GM13977 (cell line): ENCODE results near the gene PNPLA2.

Experiments
- DNase-seq: peaks from one replicate; pipeline ENCODE4 v3.0.0; 2012; ENCODE audit warnings: low spot score
- in situ Hi-C: fragments of 300-500 bp; cut with MboI; formaldehyde crosslinking; loops from one replicate; pipeline ENCODE4 v1.12.0; 2022; ENCODE audit warnings: low sequenced_read_pairs, low pct_unique_long_range_greater_than_20kb, mixed read lengths, inconsistent platforms; ENCODE audit not compliant: unreplicated experiment
- TF ChIP-seq, protein P1 (sequence below): IDR thresholded peaks from 2 replicates; pipeline ENCODE4 v1.5.1; 2012; ENCODE audit warnings: mild to moderate bottlenecking, control low read depth; ENCODE audit not compliant: insufficient read depth; ENCODE audit errors: extremely low read depth, missing control alignments

PNPLA2 gene

DNA sequence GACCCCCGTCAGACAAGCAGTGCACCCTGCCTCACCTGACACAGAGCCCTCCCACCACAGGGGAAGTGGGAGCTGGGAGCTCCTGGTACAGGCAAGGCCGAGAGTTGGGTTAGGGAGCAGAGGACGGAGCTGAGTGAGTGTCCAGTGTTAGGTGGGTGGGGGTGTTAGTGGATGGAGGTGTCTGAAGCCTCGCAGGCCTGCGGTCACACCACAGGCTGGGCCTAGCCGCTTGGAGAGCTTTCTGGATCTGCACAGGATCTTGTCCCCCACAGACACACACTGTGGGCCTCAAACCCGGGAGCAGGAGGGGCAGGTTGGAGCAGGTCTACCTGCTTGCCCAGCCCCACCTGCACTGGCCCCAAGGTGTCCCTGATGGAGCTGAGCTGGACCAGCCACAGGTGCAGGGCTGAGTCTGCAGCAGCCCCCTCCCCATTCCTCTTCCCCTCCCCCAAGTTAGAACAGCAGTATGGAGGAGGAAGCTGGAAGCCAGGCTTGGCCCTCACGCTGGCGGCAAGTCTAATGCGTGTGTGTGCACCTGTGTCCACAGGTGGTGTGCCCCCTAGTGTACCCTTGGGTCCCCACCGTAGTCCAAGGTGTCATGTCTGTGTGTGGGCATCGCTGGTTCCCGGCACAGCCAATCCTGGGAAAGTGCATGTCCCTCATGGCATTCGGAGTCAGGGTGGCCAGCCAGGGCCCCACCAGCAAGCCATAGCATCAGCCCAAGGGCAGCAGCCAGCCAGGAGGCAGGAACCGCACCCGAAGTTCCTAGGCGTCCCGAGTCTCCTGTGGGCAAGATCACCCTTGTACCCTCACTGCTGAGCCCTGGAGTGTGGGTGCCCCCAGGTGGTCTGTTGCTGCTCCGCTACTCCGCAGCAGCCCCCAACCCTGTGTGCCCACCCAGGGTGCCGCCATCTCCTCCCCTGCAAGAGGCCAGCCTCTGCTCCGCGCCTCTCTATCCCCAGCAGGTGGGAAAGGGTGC, 39.4 kb upstream of the PNPLA2 start:
- DNase-seq: no peak
- in situ Hi-C loops: no loop called here
- TF ChIP-seq, protein P1, sequence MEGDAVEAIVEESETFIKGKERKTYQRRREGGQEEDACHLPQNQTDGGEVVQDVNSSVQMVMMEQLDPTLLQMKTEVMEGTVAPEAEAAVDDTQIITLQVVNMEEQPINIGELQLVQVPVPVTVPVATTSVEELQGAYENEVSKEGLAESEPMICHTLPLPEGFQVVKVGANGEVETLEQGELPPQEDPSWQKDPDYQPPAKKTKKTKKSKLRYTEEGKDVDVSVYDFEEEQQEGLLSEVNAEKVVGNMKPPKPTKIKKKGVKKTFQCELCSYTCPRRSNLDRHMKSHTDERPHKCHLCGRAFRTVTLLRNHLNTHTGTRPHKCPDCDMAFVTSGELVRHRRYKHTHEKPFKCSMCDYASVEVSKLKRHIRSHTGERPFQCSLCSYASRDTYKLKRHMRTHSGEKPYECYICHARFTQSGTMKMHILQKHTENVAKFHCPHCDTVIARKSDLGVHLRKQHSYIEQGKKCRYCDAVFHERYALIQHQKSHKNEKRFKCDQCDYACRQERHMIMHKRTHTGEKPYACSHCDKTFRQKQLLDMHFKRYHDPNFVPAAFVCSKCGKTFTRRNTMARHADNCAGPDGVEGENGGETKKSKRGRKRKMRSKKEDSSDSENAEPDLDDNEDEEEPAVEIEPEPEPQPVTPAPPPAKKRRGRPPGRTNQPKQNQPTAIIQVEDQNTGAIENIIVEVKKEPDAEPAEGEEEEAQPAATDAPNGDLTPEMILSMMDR: no peak

DNA sequence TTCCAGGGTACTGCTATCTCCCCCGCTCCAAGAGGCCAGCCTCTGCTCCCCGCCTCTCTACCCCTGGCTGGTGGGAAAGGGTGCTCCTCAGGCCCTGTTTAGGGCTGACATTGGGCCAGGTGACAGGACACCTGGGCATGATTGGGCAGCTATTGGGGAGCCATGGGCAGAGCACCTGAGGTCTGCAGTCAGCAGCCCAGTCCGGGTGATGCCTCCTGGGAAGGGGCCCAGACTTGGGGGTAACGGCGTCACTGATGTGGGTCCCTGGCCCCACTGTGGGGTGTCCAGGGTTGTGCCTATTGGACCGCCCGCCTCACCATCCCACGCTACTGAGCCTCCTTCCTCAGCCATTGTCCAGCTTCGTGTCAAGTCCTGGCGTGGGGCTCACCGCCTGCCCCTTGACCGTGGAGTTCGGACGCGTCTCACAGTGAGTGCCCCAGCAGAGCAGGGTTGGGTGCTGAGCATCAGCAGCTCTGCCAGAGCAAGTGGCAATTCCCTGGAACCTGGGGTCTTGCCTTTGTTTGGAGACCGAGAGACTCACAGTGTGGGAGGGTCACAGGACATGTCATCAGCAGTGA, 38.7 kb upstream of the PNPLA2 start:
- TF ChIP-seq, protein P1: no peak
- DNase-seq: no peak
- in situ Hi-C loops: no loop called here

DNA sequence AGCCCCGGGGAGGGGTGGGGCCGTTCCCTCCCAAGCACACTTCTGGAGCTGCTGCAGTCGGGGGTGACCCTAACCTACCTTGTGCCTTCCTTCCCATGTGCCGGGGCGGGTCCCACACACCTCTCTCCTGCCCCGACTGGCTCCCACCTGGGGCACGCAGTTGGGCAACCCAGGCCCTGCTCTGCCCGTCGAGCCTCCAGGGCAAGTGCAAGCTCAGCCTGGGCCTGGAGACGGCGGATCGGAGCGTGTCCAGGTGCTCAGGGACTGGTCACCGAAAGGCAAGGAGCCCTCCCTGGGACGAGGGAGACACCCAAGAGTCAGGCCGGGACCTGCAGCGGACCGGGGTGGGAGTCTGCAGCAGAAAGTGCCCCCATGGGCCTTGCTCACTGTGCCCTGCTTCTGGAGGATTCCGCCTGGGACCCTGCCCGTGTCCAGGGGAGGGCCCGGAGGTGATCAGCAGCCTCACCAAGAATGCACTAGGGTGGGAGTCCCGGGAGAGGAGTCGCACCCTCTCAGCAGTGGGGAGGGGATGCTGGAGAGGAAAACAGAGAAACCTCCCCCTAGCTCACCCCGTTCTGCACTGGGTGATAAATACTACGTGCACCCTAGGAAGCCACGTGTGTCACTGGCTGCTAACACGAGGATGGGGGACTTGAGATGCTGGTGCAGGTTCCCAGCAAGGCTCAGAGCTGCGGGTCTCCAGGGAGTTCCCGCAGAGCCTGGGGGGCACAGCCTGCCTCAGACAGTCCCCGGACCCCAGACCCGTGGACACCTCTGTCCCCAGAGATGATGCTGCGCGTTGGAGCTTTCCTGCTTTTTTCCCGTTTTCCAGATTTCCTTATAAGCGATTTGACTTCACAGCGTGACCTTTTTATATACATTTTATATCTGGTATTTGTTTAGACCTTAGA, 36.2 kb upstream of the PNPLA2 start:
- DNase-seq: no peak
- in situ Hi-C loops: no loop called here
- TF ChIP-seq, protein P1: no peak

DNA sequence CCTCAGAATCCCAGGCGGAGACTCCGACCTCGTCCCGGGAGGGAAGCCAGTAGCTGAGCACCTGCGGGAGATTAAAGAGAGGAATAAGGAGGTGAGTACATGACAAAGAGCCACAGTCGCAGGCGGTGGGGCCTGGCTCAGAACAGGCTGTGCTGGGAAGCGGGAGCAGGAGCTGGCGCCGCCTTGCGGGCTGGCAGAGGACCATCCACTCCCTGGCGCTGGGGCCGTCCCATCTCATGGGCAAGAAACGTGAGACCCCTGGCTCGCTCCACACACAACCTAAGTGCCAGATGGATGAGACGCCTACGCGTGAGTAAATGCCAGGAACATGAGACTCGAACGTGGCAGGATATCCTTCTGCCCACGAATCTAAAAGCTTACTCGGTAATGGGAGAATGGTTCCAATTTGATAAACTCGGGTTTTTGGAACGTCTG, 35.1 kb upstream of the PNPLA2 start:
- no peak for DNase-seq
- in situ Hi-C loops: no loop called here
- TF ChIP-seq, protein P1: no peak

DNA sequence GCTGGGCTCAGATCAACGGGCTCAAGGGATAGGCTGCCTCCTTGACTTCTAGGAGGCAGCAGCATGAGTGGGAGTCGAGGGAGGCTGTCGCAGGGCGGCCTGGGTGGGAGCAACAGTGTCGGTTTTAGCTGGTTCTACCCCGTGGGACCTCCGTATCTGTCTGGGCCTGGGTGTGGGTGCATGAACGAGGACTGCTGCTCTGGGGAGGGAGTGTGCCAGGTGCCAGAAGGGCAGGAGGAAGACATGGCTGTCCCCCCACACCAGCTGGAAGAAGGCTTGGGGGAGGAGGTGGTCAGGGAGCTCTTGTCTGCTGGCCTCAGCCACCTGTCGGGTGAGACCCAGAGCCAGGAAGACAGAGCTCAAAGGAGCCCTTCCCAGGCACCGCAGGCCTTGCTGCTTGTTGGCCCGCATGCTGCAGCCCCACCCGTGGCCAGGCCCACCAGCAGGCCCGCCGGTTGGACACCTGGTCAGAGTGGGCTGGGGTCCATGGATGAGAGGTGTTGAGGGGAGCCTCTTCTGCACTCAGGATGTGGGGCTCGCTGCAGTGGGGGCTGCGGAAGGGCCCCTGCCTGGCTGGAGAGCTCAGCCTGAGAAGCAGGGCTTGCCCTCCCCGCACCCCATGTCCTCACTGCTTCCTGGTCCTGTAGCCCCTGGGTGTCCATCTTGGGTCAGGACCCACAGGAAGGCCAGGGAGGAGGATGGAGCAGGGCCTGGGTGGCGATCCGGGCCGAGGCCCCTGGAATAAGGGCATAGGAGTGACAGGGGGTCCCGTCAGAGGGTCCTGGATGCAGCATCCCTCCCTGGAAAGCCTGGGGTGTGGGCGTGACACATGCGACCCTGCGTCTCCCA, 32.3 kb upstream of the PNPLA2 start:
- TF ChIP-seq, protein P1: no peak
- in situ Hi-C loops: no loop called here
- DNase-seq: no peak
